ENCODE measurements around the gene BIRC3.

BIRC3 gene

DNA sequence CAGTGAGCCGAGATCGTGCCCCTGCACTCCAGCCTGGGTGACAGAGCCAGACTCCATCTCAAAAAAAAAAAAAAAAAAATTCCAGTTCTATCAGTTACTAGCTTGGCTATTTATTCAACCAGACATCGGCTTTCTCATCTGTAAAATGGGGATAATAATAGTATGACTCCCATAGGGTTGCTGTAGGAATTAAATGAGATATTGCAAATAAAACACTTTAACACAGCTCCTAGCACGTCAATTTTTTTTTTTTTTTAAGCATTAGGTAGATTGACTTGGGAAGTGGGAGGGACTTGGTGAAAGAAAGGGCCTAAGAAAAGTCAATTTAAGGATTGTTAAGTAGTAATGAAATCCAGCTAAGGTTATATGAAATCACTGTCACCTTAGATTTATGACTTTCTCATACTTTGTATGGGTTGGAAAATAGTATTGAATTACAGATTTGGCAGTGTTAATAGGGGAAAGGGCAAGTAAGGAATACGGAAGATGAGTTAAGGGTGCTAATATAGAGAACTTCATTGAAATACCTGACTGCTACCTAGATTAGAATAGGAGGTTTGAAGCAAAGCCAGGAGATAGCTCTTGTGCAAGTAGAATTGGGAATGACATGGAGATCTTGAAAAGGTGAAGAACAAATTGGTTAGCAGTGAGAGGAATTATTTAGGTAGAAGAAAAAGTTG, 58.6 kb downstream of the BIRC3 start:
- DNase-seq (ENCODE audit: low read depth): no peak

DNA sequence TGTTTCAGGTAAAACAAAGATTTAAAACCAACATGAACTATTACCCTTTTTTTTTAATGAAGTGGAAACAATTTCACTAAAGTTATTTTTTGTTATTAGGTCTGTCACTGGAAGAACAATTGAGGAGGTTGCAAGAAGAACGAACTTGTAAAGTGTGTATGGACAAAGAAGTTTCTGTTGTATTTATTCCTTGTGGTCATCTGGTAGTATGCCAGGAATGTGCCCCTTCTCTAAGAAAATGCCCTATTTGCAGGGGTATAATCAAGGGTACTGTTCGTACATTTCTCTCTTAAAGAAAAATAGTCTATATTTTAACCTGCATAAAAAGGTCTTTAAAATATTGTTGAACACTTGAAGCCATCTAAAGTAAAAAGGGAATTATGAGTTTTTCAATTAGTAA, 60.6 kb downstream of the BIRC3 start:
- no peak for DNase-seq (ENCODE audit: low read depth)

DNA sequence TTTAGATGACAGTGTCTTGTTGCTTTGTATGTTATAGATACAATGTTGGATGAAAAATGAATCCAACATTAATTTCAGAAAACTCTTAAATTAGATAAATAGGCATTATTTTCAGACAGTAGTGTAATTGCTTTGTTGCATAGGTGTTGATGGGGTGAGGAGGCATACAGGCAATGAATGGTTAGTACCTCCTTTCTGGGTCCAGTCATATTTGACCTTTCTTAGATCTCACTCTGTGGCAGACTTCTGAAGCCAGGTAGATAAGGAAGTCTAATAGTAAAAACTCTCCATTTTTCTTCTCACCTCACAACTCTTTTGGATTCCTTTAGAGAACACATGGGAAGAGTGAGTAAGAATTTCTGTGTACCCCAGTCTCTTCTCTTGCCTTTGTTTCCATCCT, 61.5 kb downstream of the BIRC3 start:
- no peak for DNase-seq (ENCODE audit: low read depth)

DNA sequence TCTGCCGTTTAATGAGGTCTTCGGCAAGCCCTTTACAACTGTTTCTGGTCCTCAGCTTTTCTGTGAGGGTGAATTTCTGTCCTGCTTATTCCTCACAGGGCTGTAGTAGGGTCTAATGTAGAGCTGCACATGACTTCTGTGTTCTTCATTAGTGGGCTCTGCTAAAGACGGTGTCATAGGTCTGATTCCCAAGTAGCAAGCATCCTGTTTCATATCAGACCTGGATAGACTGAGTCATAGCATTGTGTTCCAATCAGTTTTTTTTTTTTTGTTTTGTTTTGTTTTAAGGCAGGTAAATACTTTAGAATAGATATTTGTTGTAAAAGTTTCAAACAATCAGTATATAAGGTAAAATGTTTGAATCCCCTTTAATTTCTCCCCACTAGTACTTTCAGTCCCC, 65.1 kb downstream of the BIRC3 start:
- DNase-seq (ENCODE audit: low read depth): no peak

DNA sequence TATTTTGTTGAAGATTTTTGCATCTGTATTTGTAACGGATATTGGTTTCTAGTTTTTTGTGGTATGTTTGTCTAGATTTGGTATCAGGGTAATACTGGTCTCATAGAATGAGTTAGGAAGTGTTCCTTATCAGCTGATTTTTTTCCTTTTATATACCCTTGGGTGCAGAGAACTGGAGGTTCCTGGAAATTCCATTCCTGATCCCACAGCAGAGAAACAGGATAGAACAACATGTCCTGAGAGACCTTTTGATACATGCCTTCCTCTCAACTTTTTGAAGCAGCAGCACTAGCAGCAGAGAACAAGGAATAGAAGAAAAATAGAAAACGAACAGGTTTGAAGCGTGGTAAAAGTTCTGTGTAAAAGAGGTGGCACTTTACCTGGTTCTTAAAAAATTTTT, 66.6 kb downstream of the BIRC3 start:
- no peak for DNase-seq (ENCODE audit: low read depth)

DNA sequence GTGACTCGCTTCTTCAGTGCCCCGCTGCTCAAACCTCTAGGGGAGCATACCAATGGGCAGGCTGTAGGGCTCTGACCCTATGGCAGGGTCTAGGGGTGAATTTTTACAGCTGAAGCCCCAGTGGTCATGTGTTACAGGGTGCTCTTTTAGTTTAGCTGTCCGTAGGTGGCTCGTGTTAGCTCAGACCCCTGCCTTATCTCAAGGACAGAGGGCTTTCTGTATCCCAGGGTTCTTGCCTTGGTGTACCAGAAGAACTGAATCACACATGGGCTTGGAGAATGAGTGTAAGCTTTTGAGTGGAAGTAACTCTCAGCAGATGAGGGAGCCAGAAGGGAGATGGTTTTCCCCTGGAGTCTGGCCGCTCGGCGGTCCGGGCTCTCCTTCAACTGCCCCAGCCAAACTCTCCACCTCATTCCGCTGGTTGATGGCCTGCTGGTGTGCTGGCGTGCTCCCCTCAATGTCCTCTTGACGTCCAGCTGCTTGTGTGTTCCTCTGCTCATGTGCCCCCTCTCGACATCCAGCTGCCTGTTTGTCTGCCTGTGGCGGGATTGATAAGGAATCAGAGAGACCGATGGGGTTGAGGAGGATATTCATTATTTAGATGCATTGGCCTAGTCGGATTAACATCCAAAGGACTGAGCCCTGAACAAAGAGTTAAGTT, 67.3 kb downstream of the BIRC3 start:
- no peak for DNase-seq (ENCODE audit: low read depth)

DNA sequence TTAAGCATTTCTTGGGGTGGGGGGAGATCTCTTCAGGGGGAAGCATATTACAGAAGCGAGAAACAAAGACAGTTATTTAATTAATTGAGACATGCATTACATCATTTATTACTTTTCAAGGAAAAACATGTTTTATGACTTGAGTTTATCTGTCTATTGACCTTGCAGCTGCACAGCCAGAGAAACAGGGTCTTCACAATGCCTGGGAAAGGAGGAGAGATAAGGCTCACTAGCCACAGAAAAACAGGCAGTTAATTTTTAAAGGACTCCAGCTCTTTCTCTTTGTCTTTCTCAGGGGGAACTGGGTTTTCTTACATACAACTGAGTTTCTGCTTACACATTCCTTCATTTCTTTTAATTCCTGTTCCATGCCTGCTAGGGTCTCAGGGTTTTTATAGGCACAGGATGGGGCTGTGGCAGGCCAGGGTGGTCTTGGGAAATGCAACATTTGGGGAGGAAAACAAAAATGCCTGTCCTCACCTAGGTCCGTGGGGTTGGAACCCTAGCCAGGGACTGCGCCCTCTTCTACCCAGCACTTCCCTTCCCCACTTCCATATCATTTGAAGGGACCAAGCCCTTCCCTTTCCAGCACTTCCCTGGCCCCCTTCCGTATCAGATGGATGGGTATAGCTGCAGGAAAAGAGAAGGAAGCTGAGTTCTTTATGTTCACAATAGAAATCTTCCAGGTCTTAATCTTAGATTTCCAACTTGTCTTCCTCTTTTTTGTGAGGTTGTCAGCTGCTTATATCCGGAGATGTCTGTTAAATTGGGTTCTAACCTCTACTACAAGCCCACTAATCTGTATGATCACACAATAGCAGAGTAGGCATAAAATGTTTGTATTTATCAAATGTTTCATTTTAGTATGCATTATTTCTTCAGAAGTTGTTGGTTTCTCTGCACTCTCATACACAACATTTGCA, 68.1 kb downstream of the BIRC3 start:
- DNase-seq (ENCODE audit: low read depth): no peak

DNA sequence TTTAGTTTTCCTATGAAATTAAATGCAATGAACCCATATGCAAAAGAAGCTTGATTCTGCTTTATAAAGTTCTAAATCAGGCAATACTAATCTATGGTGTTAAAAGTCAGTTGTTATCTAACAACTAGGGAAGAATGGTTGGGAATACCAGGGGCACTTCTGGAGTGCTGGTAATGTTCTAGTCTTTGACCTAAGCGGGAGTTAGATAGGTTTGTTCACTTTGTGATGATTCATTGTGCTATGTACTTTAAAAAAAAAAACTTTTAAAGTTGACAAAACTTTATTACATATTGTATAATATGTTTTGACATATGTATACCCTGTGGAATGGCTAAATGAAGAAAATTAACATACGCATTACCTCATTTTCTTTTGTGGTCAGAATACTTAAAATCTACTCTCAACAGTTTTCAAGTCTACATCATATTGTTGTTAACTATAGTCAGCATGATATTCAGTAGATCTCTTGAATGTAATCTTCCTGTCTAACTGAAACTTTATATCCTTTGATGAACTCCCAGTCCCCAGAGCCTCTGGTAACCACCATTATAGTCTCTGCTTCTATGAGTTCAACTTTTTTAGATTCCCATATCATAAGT, 69.0 kb downstream of the BIRC3 start:
- DNase-seq (ENCODE audit: low read depth): no peak

DNA sequence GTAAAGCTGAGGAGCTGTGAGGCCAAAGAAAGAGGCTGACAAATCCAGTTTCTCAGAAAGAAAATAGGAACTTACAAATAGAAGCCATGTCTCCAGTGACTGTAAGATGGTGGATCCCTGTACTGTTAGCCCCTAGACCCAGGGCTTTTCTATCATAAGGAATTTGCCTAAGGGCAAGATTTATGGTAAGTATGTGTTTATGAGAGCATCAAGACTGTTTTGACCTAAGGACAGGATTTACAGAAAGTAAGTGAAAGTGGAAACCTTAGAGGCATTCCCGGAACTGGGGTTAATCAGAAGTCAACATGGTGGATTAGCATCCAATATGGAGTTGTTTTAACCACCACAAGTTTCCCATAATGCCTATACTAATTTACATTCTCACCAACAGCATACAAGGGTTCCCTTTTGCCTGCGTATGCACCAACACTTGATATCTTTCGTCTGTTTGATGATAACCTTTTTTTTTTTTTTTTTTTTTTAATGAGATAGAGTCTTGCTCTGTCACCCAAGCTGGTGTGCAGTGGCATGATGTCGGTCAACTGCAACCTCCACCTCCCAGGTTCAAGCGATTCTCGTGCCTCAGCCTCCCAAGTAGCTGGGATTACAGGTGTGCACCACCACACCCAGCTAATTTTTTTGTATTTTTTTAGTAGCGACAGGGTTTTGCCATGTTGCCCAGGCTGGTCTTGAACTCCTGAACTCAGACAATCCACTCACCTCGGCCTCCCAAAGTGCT, 69.9 kb downstream of the BIRC3 start:
- no peak for DNase-seq (ENCODE audit: low read depth)
